Spleen (tissue), 7 donors: ENCODE data around the gene PTBP2.

Experiments used
- CTCF ChIP-seq, 11 experiments: fragments of 200-600 bp in 7 of 11; fragments of 450-650 bp in 4 of 11; sonication (generic) in 4 of 11; IDR thresholded peaks in 8 of 11; conservative IDR thresholded peaks in 3 of 11; 1 replicate in 7 of 11; 2 replicates in 4 of 11; pipeline versions ENCODE4 v1.4.0 to v1.8.0; 2016 to 2021; ENCODE audit warnings: antibody characterized with exemption in 11 of 11, inconsistent platforms in 4 of 11, mild to moderate bottlenecking in 1 of 11
- POLR2A ChIP-seq, 3 donors: fragments of 450-650 bp; IDR thresholded peaks; one replicate each; pipeline ENCODE4 v1.5.1; 2017; ENCODE audit warnings: antibody characterized with exemption in 3 of 3, mild to moderate bottlenecking in 1 of 3
- POLR2AphosphoS5 ChIP-seq, 3 donors: sonication (generic); formaldehyde crosslinking; IDR thresholded peaks; one replicate each; pipeline ENCODE4 v1.5.1; 2017; ENCODE audit warnings: antibody characterized with exemption in 3 of 3
- donor health status: DM: no; HTN: no; CAD: no; lungs with moderate emphysema.
- donor health status: DM: no; HTN: no; CAD: no.
- donor health status: DM: no; HTN: no; CAD: no.

- TF ChIP-seq CTCF (IDR thresholded peaks at IDR 0.05 in 8 of 11, conservative IDR thresholded peaks at IDR 0.05 in 3 of 11) (no peak), POLR2A (IDR thresholded peaks at IDR 0.05) (no peak), POLR2AphosphoS5 (IDR thresholded peaks at IDR 0.05) (no peak)
These were observed 103.6 kb downstream of the PTBP2 start for GRCh38 chr1:96825231-96825630.
